Activated CD4-positive, alpha-beta T cell treated with anti-CD3 and anti-CD28 coated beads, Interleukin-2, Interleukin-4, amounts not matched to agents 100 ng/mL and 50 ng/mL, durations not matched to agents 16 hours and 8 hours (primary cell): ENCODE data around the gene CFI.

Experiments used
- DNase-seq: peaks from one replicate; pipeline ENCODE4 v3.0.0-alpha.2; 2020; ENCODE audit warnings: low spot score

CFI gene

GRCh38 chr4:109801895-109802319, at the start of gene CFI:
TSS of gene CFI (minus strand) at chr4:109801999. CDS start at chr4:109801971, 28 bp downstream.
- no peak for DNase-seq

- DNase-seq: no peak
Measured at GRCh38 chr4:109850601-109851000, 48.8 kb upstream of the CFI start.

- no peak for DNase-seq
Measured at GRCh38 chr4:109848501-109848900, 46.7 kb upstream of the CFI start.

GRCh38 chr4:109847896-109848442, 46.2 kb upstream of the CFI start, which contains the start of gene LRIT3:
TSS of gene LRIT3 (plus strand) at chr4:109848107. CDS start at chr4:109848202, 95 bp downstream.
- no peak for DNase-seq

- no peak for DNase-seq
Measured at GRCh38 chr4:109846395-109847098, 44.7 kb upstream of the CFI start.

- no peak for DNase-seq
Measured at GRCh38 chr4:109836985-109837384, 35.2 kb upstream of the CFI start.

- no peak for DNase-seq
Measured at GRCh38 chr4:109833756-109834155, 32.0 kb upstream of the CFI start.

- no peak for DNase-seq
Measured at GRCh38 chr4:109827672-109828071, 25.9 kb upstream of the CFI start, which contains the start of gene RRH. TSS of gene RRH (plus strand) at chr4:109827972. CDS start at chr4:109828028, 56 bp downstream.

GRCh38 chr4:109826719-109827118, 24.9 kb upstream of the CFI start:
- no peak for DNase-seq

- peak; percentile 47 for DNase-seq
Measured at GRCh38 chr4:109821185-109821584, 19.4 kb upstream of the CFI start.

GRCh38 chr4:109820563-109820962, 18.8 kb upstream of the CFI start:
- DNase-seq: no peak

- no peak for DNase-seq
Measured at GRCh38 chr4:109818268-109818667, 16.5 kb upstream of the CFI start.

GRCh38 chr4:109816894-109817293, 15.1 kb upstream of the CFI start:
- peak; percentile 34 for DNase-seq

- no peak for DNase-seq
Measured at GRCh38 chr4:109816082-109816442, 14.3 kb upstream of the CFI start.

- peak; percentile 94 for DNase-seq
Measured at GRCh38 chr4:109815151-109816081, 13.6 kb upstream of the CFI start, which contains the start of gene GAR1. TSS of gene GAR1 (plus strand) at chr4:109815762. CDS start at chr4:109816165, 403 bp downstream.

GRCh38 chr4:109811707-109812106, 9.9 kb upstream of the CFI start:
- DNase-seq: no peak

GRCh38 chr4:109810552-109811387, 9.0 kb upstream of the CFI start:
- no peak for DNase-seq

GRCh38 chr4:109809655-109810054, 7.9 kb upstream of the CFI start:
- no peak for DNase-seq

GRCh38 chr4:109803924-109804571, 2.2 kb upstream of the CFI start:
- no peak for DNase-seq

GRCh38 chr4:109801099-109801789, 555 bp downstream of the CFI start:
- DNase-seq: no peak
